ENCODE measurements around the gene GSK3B. TPM values are rescaled to one million over a fixed set of nuclear protein-coding genes. Genes with fewer than 3 reads are reported as not detected.

GSK3B gene
- total RNA-seq, 1 experiment from 2014 or later: 56.6 TPM

GRCh38 chr3:119825820-119826219 is 268.4 kb downstream of the GSK3B start:
- no peak overlapping the region for H3K4me3 ChIP-seq (ENCODE audit: low read depth, low read length, poor library complexity, severe bottlenecking)
- TF ChIP-seq EZH2 (IDR thresholded peaks at IDR 0.05; ENCODE audit: borderline replicate concordance, low read depth, low read length, poor library complexity, severe bottlenecking) (no peak), CTCF (conservative IDR thresholded peaks at IDR 0.05; ENCODE audit: low read depth, low read length) (no peak)
- intact Hi-C loops (cut with micrococcal nuclease; ENCODE audit: unreplicated experiment): no loop called here
- no TSS peak for BruUV-seq (replicated peaks)
- no peaks in the 10 kb centered on the region for H3K36me3 ChIP-seq (ENCODE audit: insufficient read depth, low read length, poor library complexity, severe bottlenecking)
- H3K4me1 ChIP-seq (ENCODE audit: insufficient read depth, low read length, poor library complexity, severe bottlenecking): no peaks in the 10 kb centered on the region
- H3K27me3 ChIP-seq (replicated peaks; ENCODE audit: insufficient read depth, low read depth, low read length, poor library complexity): no peaks in the 10 kb centered on the region
- CTCF ChIA-PET: no interaction called here
- no peaks in the 10 kb centered on the region for H3K9me3 ChIP-seq (ENCODE audit: low read depth, low read length, poor library complexity, severe bottlenecking)
- no peak overlapping the region for H3K27ac ChIP-seq (ENCODE audit: low read depth, low read length, poor library complexity, severe bottlenecking)
- no peak for DNase-seq (ENCODE audit: low spot score)
- POLR2A ChIA-PET (ENCODE audit: low non-redundant PET): no interaction called here

GRCh38 chr3:119819806-119820205 is 274.4 kb downstream of the GSK3B start:
- intact Hi-C loops (cut with micrococcal nuclease; ENCODE audit: unreplicated experiment): loop anchor here (5.0 kb wide), 1 partner anchor 367 kb away; no protein-coding TSS in a partner anchor
- Histone ChIP-seq H3K36me3 (ENCODE audit: insufficient read depth, low read length, poor library complexity, severe bottlenecking) (no peaks in the 10 kb centered on the region), H3K4me3 (ENCODE audit: low read depth, low read length, poor library complexity, severe bottlenecking) (no peak overlapping the region), H3K27ac (ENCODE audit: low read depth, low read length, poor library complexity, severe bottlenecking) (no peak overlapping the region), H3K4me1 (ENCODE audit: insufficient read depth, low read length, poor library complexity, severe bottlenecking) (no peaks in the 10 kb centered on the region), H3K27me3 (replicated peaks; ENCODE audit: insufficient read depth, low read depth, low read length, poor library complexity) (no peaks in the 10 kb centered on the region), H3K9me3 (ENCODE audit: low read depth, low read length, poor library complexity, severe bottlenecking) (no peaks in the 10 kb centered on the region)
- POLR2A ChIA-PET (ENCODE audit: low non-redundant PET): no interaction called here
- TF ChIP-seq EZH2 (IDR thresholded peaks at IDR 0.05; ENCODE audit: borderline replicate concordance, low read depth, low read length, poor library complexity, severe bottlenecking) (no peak), CTCF (conservative IDR thresholded peaks at IDR 0.05; ENCODE audit: low read depth, low read length) (no peak)
- DNase-seq (ENCODE audit: low spot score): no peak
- CTCF ChIA-PET: interaction anchor here (0.6 kb wide), 1 partner anchor 374 kb away, joined by 3 read pairs; no protein-coding TSS in a partner anchor
- BruUV-seq (replicated peaks): no TSS peak

- DNase-seq (ENCODE audit: low spot score): no peak
- Histone ChIP-seq H3K4me3 (ENCODE audit: low read depth, low read length, poor library complexity, severe bottlenecking) (no peak overlapping the region), H3K4me1 (ENCODE audit: insufficient read depth, low read length, poor library complexity, severe bottlenecking) (no peaks in the 10 kb centered on the region), H3K36me3 (ENCODE audit: insufficient read depth, low read length, poor library complexity, severe bottlenecking) (no peaks in the 10 kb centered on the region), H3K9me3 (ENCODE audit: low read depth, low read length, poor library complexity, severe bottlenecking) (no peaks in the 10 kb centered on the region), H3K27me3 (replicated peaks; ENCODE audit: insufficient read depth, low read depth, low read length, poor library complexity) (no peaks in the 10 kb centered on the region), H3K27ac (ENCODE audit: low read depth, low read length, poor library complexity, severe bottlenecking) (no peak overlapping the region)
- POLR2A ChIA-PET (ENCODE audit: low non-redundant PET): no interaction called here
- CTCF ChIA-PET: no interaction called here
- BruUV-seq (replicated peaks): no TSS peak
- TF ChIP-seq EZH2 (IDR thresholded peaks at IDR 0.05; ENCODE audit: borderline replicate concordance, low read depth, low read length, poor library complexity, severe bottlenecking) (no peak), CTCF (conservative IDR thresholded peaks at IDR 0.05; ENCODE audit: low read depth, low read length) (no peak)
- intact Hi-C loops (cut with micrococcal nuclease; ENCODE audit: unreplicated experiment): no loop called here
Measured at GRCh38 chr3:119818937-119819336, 275.3 kb downstream of the GSK3B start.
